ENCODE measurements around the gene RABGAP1L.

DNA sequence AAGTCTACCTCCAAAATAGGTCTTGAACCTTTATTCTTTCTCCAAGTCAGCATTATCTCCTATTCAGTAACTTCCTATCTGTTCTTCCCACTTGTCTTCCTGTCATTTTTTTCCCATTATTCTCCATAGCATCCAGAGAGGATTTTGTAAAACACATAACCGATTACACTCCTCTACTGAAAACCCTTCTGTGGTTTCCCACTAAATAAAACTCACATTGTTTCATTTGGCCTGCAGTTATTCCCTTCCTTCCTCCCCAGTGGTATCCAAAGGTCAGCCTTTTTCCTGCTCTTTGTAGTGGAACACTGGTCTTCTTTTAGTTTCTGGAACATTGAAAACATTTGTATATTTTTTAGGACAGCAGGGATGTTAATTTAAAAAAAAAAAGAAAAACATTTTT lies 554.5 kb downstream of the RABGAP1L start:
- TF ChIP-seq, protein P1, sequence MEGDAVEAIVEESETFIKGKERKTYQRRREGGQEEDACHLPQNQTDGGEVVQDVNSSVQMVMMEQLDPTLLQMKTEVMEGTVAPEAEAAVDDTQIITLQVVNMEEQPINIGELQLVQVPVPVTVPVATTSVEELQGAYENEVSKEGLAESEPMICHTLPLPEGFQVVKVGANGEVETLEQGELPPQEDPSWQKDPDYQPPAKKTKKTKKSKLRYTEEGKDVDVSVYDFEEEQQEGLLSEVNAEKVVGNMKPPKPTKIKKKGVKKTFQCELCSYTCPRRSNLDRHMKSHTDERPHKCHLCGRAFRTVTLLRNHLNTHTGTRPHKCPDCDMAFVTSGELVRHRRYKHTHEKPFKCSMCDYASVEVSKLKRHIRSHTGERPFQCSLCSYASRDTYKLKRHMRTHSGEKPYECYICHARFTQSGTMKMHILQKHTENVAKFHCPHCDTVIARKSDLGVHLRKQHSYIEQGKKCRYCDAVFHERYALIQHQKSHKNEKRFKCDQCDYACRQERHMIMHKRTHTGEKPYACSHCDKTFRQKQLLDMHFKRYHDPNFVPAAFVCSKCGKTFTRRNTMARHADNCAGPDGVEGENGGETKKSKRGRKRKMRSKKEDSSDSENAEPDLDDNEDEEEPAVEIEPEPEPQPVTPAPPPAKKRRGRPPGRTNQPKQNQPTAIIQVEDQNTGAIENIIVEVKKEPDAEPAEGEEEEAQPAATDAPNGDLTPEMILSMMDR (conservative IDR thresholded peaks at IDR 0.05) = no peak
- TF ChIP-seq EZH2 (IDR thresholded peaks at IDR 0.05; ENCODE audit: low read depth) = no peak
